ENCODE results near the gene GNAL. TPM values are rescaled to one million over a fixed set of nuclear protein-coding genes. Genes with fewer than 3 reads are reported as not detected.

Gene GNAL
- total and polyA plus RNA-seq, 3 donors from 2014 or later: 11.6 to 12.8 (median 12.1) TPM

GRCh38 chr18:11830585-11830984 is 141.5 kb downstream of the GNAL start:
- Histone ChIP-seq H3K9me3 (no peaks in the 10 kb centered on the region), H3K4me1 (no peaks in the 10 kb centered on the region), H3K4me3 (no peak overlapping the region), H3K27me3 (no peaks in the 10 kb centered on the region), H3K27ac (no peak overlapping the region), H3K36me3 (ENCODE audit: low read depth, missing control alignments) (no peaks in the 10 kb centered on the region)
- TF ChIP-seq POLR2A (IDR thresholded peaks at IDR 0.05): no peak
- no peak for TF ChIP-seq CTCF (IDR thresholded peaks at IDR 0.05)
- no peak for DNase-seq
- WGBS, 2 donors: 95 to 96% methylated on average over 4 of the region's 4 CpGs
- intact Hi-C loops (cut with DNase I; ENCODE audit: low total_unique reads): no loop called here

- Histone ChIP-seq H3K27me3 (no peaks in the 10 kb centered on the region), H3K36me3 (ENCODE audit: low read depth, missing control alignments) (no peaks in the 10 kb centered on the region), H3K9me3 (no peaks in the 10 kb centered on the region), H3K4me1 (no peaks in the 10 kb centered on the region), H3K27ac (no peak overlapping the region), H3K4me3 (no peak overlapping the region)
- 71 to 73% methylated on average over 3 of the region's 3 CpGs for WGBS, 2 donors
- no peak for TF ChIP-seq CTCF (IDR thresholded peaks at IDR 0.05)
- TF ChIP-seq POLR2A (IDR thresholded peaks at IDR 0.05): no peak
- intact Hi-C loops (cut with DNase I; ENCODE audit: low total_unique reads): no loop called here
- DNase-seq: no peak
These were observed 142.9 kb downstream of the GNAL start for GRCh38 chr18:11831921-11832320.

GRCh38 chr18:11834772-11835171 is 145.7 kb downstream of the GNAL start:
- TF ChIP-seq POLR2A (IDR thresholded peaks at IDR 0.05) (no peak), CTCF (IDR thresholded peaks at IDR 0.05) (no peak)
- H3K27me3 ChIP-seq: no peaks in the 10 kb centered on the region
- no peak overlapping the region for H3K27ac ChIP-seq
- intact Hi-C loops (cut with DNase I; ENCODE audit: low total_unique reads): no loop called here
- H3K4me1 ChIP-seq: no peaks in the 10 kb centered on the region
- H3K4me3 ChIP-seq: no peak overlapping the region
- WGBS, 2 donors: 66 to 71% methylated on average over 5 of the region's 5 CpGs
- H3K36me3 ChIP-seq (ENCODE audit: low read depth, missing control alignments): no peaks in the 10 kb centered on the region
- H3K9me3 ChIP-seq: no peaks in the 10 kb centered on the region
- no peak for DNase-seq

- no peak for DNase-seq
- H3K4me1 ChIP-seq: no peaks in the 10 kb centered on the region
- H3K27ac ChIP-seq: no peak overlapping the region
- 89 to 90% methylated on average over 6 of the region's 6 CpGs for WGBS, 2 donors
- TF ChIP-seq CTCF (IDR thresholded peaks at IDR 0.05) (no peak), POLR2A (IDR thresholded peaks at IDR 0.05) (no peak)
- intact Hi-C loops (cut with DNase I; ENCODE audit: low total_unique reads): no loop called here
- no peaks in the 10 kb centered on the region for H3K9me3 ChIP-seq
- H3K36me3 ChIP-seq (ENCODE audit: low read depth, missing control alignments): no peaks in the 10 kb centered on the region
- H3K4me3 ChIP-seq: no peak overlapping the region
- no peaks in the 10 kb centered on the region for H3K27me3 ChIP-seq
These were observed 150.5 kb downstream of the GNAL start for GRCh38 chr18:11839556-11839955.

GRCh38 chr18:11840493-11840892 is 151.4 kb downstream of the GNAL start:
- Histone ChIP-seq H3K36me3 (ENCODE audit: low read depth, missing control alignments) (no peaks in the 10 kb centered on the region), H3K9me3 (no peaks in the 10 kb centered on the region), H3K4me1 (no peaks in the 10 kb centered on the region), H3K4me3 (no peak overlapping the region), H3K27me3 (no peaks in the 10 kb centered on the region), H3K27ac (no peak overlapping the region)
- no peak for DNase-seq
- WGBS, 2 donors: 70 to 71% methylated on average over 6 of the region's 6 CpGs
- intact Hi-C loops (cut with DNase I; ENCODE audit: low total_unique reads): no loop called here
- TF ChIP-seq CTCF (IDR thresholded peaks at IDR 0.05): no peak
- no peak for TF ChIP-seq POLR2A (IDR thresholded peaks at IDR 0.05)

Data from testis (tissue), 3 donors.